ENCODE data around the gene ZNF2. TPM values are rescaled to one million over a fixed set of nuclear protein-coding genes. Genes with fewer than 3 reads are reported as not detected.

Gene ZNF2
- total and polyA plus RNA-seq, 9 donors: 3.1 to 7.9 (median 4.6) TPM

DNA sequence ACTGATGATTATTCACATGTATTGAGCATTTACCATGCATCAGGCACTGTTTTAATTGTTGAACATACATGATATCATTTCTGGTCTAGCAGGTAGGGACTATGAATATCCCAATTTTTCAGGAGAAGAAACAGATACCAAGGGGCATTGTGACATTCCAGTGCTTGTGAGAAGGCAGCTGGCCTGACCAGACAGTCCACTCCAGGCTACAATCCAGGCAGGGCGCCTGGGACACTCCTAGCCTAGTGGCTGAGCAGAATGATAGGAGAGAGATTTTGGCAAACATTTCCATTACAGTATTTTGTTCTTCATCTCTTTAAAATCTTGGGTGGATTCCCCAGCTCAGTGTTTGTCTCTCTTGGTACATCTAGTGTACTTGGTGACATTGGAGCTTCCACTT, 66.6 kb downstream of the ZNF2 start:
- Histone ChIP-seq H3K4me3 (no peak overlapping the region), H3K9me3 (peaks cover 0 to 12% of the 10 kb centered on the region in 2 donors), H3K36me3 (no peaks in the 10 kb centered on the region), H3K27me3 (no peaks in the 10 kb centered on the region), H3K27ac (no peak overlapping the region), H3K4me1 (ENCODE audit: insufficient read depth) (no peaks in the 10 kb centered on the region)
- DNase-seq: no peak
- TF ChIP-seq, protein P1, sequence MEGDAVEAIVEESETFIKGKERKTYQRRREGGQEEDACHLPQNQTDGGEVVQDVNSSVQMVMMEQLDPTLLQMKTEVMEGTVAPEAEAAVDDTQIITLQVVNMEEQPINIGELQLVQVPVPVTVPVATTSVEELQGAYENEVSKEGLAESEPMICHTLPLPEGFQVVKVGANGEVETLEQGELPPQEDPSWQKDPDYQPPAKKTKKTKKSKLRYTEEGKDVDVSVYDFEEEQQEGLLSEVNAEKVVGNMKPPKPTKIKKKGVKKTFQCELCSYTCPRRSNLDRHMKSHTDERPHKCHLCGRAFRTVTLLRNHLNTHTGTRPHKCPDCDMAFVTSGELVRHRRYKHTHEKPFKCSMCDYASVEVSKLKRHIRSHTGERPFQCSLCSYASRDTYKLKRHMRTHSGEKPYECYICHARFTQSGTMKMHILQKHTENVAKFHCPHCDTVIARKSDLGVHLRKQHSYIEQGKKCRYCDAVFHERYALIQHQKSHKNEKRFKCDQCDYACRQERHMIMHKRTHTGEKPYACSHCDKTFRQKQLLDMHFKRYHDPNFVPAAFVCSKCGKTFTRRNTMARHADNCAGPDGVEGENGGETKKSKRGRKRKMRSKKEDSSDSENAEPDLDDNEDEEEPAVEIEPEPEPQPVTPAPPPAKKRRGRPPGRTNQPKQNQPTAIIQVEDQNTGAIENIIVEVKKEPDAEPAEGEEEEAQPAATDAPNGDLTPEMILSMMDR (IDR thresholded peaks at IDR 0.05): no peak
- TF ChIP-seq POLR2A (IDR thresholded peaks at IDR 0.05) (no peak), EP300 (IDR thresholded peaks at IDR 0.05) (no peak)
- intact Hi-C loops (cut with DNase I): no loop called here
- WGBS, 3 donors: 86 to 90% (median 89%) methylated on average over 1 of the region's 1 CpG

Other genes starting within 250 kb of the ZNF2 start
- gene MAL, start 140.1 kb upstream of the ZNF2 start, total RNA-seq: 1 to 10 TPM in 4 of 7 donors, under 1 TPM in 1, not detected in 2; 0.45 to 2.2 (median 1.6) TPM
- gene MAL, start 140.1 kb upstream of the ZNF2 start, polyA plus RNA-seq: 1 to 10 TPM in 1 of 2 donors, under 1 TPM in 1; 0.90 to 4.7 TPM
- 10 to 100 TPM; 32.4 to 45.4 (median 39.7) TPM for gene MRPS5, start 44.0 kb upstream of the ZNF2 start, total RNA-seq
- gene MRPS5, start 44.0 kb upstream of the ZNF2 start, polyA plus RNA-seq: 10 to 100 TPM; 36.2 to 62.9 TPM
- 10 to 100 TPM; 16.5 to 30.8 (median 24.4) TPM for gene ZNF514, start 6.0 kb upstream of the ZNF2 start, total RNA-seq
- 10 to 100 TPM; 10.3 to 16.9 TPM for gene ZNF514, start 6.0 kb upstream of the ZNF2 start, polyA plus RNA-seq
- gene ZNF892, start 41.7 kb downstream of the ZNF2 start, total RNA-seq: 1 to 10 TPM; 3.0 to 8.2 (median 5.8) TPM
- 1 to 10 TPM in 1 of 2 donors, under 1 TPM in 1; 0.63 to 1.6 TPM for gene ZNF892, start 41.7 kb downstream of the ZNF2 start, polyA plus RNA-seq
- 1 to 10 TPM in 6 of 7 donors, under 1 TPM in 1; 0.99 to 5.1 (median 3.8) TPM for gene PROM2, start 108.6 kb downstream of the ZNF2 start, total RNA-seq
- under 1 TPM; 0.37 to 0.53 TPM for gene PROM2, start 108.6 kb downstream of the ZNF2 start, polyA plus RNA-seq
- 10 to 100 TPM in 5 of 7 donors, 1 to 10 TPM in 2; 7.4 to 26.0 (median 16.5) TPM for gene KCNIP3, start 131.5 kb downstream of the ZNF2 start, total RNA-seq
- gene KCNIP3, start 131.5 kb downstream of the ZNF2 start, polyA plus RNA-seq: 1 to 10 TPM; 2.2 to 9.7 TPM
- gene FAHD2A, start 236.9 kb downstream of the ZNF2 start, total RNA-seq: 10 to 100 TPM; 15.3 to 33.6 (median 29.2) TPM
- 10 to 100 TPM; 25.0 to 30.2 TPM for gene FAHD2A, start 236.9 kb downstream of the ZNF2 start, polyA plus RNA-seq